Vagina (tissue), 2 donors: Measurements from ENCODE around the gene RAP2B. TPM values are rescaled to one million over a fixed set of nuclear protein-coding genes. Genes with fewer than 3 reads are reported as not detected.
"Not testable (repeated sequence)": the region's sequence is repeated elsewhere in the genome, so short reads cannot be mapped to it uniquely, and the experiment has no call there.

Source experiments
- DNase-seq, 2 donors: peaks; one replicate each; pipeline ENCODE4 v3.0.0-alpha.2; 2017; ENCODE audit errors: extremely low spot score in 2 of 2
- H3K27ac ChIP-seq: fragments of 200-600 bp; sonication (generic); one replicate; pipeline ENCODE4 v1.5.1; 2019
- H3K27me3 ChIP-seq: fragments of 200-600 bp; sonication (generic); one replicate; pipeline ENCODE4 v1.5.1; 2019
- H3K36me3 ChIP-seq, 2 donors: fragments of 200-600 bp; sonication (generic); one replicate each; pipeline ENCODE4 v1.5.1; 2017 to 2019
- H3K4me1 ChIP-seq: fragments of 200-600 bp; sonication (generic); one replicate; pipeline ENCODE4 v1.5.1; 2019
- H3K4me3 ChIP-seq, 2 donors: fragments of 200-600 bp; sonication (generic); 1 replicate in 1 of 2; 2 replicates in 1 of 2; pipeline ENCODE4 v1.5.1; 2016 to 2019
- H3K9me3 ChIP-seq: fragments of 200-600 bp; sonication (generic); one replicate; pipeline ENCODE4 v1.5.1; 2019
- POLR2A ChIP-seq, 2 donors: fragments of 450-650 bp; IDR thresholded peaks; one replicate each; pipeline ENCODE4 v1.6.1; 2017; ENCODE audit warnings: antibody characterized with exemption in 2 of 2, mild to moderate bottlenecking in 2 of 2, moderate library complexity in 2 of 2
- POLR2AphosphoS5 ChIP-seq, 2 donors: sonication (generic); formaldehyde crosslinking; IDR thresholded peaks; one replicate each; pipeline ENCODE4 v1.9.0; 2017; ENCODE audit warnings: antibody characterized with exemption in 2 of 2, mild to moderate bottlenecking in 2 of 2, low read depth in 1 of 2; ENCODE audit not compliant: insufficient read depth in 1 of 2
- intact Hi-C: fragments of 100-400 bp; cut with DNase I; formaldehyde crosslinking; loops from one replicate; pipeline ENCODE4 v1.15.1; 2023
- total RNA-seq: library from RNA; depleted of rRNA; stranded (reverse); fragments of >200 nt; gene quantifications from one replicate; pipeline ENCODE4 v1.2.3, GENCODE V29; 2016
- TF ChIP-seq, protein P1 (sequence below), 3 experiments: fragments of 450-650 bp in 2 of 3; fragments of 200-600 bp in 1 of 3; sonication (generic) in 1 of 3; IDR thresholded peaks; one replicate each; pipeline ENCODE4 v1.5.1; 2017 to 2019; ENCODE audit warnings: antibody characterized with exemption in 3 of 3, mild to moderate bottlenecking in 2 of 3, moderate library complexity in 2 of 3

RAP2B gene
- total RNA-seq, 1 donor from 2014 or later, result 16.0 TPM

GRCh38 chr3:153146191-153147053 lies 15.6 kb upstream of the RAP2B start:
- intact Hi-C loops, result no loop called here
- H3K4me1 ChIP-seq, result no peaks in the 10 kb centered on the region
- no peaks in the 10 kb centered on the region for H3K9me3 ChIP-seq

DNA sequence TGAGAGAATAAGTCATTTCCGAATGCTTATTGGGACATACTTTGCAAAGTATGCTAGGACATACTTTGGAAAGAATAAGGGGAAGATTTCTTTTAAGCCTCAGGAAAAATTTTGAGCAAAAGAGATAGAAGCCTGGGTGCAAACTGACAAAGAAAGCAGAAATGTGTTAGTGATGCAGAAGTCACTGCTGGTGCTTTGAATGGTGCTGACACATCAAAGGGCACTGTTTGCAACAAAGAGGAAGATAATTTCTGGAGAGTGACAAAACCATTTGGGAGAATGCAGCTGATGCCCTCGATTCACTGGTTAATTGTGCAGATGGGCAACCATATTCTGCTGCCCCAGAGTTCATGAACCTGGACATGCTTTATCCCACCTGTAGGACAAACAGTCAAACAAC lies 11.0 kb upstream of the RAP2B start:
- no peak for DNase-seq
- Histone ChIP-seq H3K9me3 (no peaks in the 10 kb centered on the region), H3K4me3 (no peak overlapping the region), H3K27me3 (no peaks in the 10 kb centered on the region), H3K4me1 (no peaks in the 10 kb centered on the region), H3K27ac (no peak overlapping the region), H3K36me3 (no peaks in the 10 kb centered on the region)
- intact Hi-C loops, result no loop called here
- TF ChIP-seq POLR2A (IDR thresholded peaks at IDR 0.05), result no peak
- TF ChIP-seq, protein P1, sequence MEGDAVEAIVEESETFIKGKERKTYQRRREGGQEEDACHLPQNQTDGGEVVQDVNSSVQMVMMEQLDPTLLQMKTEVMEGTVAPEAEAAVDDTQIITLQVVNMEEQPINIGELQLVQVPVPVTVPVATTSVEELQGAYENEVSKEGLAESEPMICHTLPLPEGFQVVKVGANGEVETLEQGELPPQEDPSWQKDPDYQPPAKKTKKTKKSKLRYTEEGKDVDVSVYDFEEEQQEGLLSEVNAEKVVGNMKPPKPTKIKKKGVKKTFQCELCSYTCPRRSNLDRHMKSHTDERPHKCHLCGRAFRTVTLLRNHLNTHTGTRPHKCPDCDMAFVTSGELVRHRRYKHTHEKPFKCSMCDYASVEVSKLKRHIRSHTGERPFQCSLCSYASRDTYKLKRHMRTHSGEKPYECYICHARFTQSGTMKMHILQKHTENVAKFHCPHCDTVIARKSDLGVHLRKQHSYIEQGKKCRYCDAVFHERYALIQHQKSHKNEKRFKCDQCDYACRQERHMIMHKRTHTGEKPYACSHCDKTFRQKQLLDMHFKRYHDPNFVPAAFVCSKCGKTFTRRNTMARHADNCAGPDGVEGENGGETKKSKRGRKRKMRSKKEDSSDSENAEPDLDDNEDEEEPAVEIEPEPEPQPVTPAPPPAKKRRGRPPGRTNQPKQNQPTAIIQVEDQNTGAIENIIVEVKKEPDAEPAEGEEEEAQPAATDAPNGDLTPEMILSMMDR (IDR thresholded peaks at IDR 0.05), result no peak
- no peak for TF ChIP-seq POLR2AphosphoS5 (IDR thresholded peaks at IDR 0.05; ENCODE audit: insufficient read depth in 1 of 2, low read depth in 1 of 2)

More at GRCh38 chr3:153146191-153147053, 15.6 kb upstream of the RAP2B start:
- no peaks in the 10 kb centered on the region for H3K27me3 ChIP-seq
- TF ChIP-seq, protein P1 (IDR thresholded peaks at IDR 0.05), result no peak
- TF ChIP-seq POLR2A (IDR thresholded peaks at IDR 0.05), result no peak
- TF ChIP-seq POLR2AphosphoS5 (IDR thresholded peaks at IDR 0.05; ENCODE audit: insufficient read depth in 1 of 2, low read depth in 1 of 2), result no peak
- H3K36me3 ChIP-seq, result no peaks in the 10 kb centered on the region
- DNase-seq, result no peak
- no peak overlapping the region for H3K27ac ChIP-seq
- H3K4me3 ChIP-seq, result no peak overlapping the region

DNA sequence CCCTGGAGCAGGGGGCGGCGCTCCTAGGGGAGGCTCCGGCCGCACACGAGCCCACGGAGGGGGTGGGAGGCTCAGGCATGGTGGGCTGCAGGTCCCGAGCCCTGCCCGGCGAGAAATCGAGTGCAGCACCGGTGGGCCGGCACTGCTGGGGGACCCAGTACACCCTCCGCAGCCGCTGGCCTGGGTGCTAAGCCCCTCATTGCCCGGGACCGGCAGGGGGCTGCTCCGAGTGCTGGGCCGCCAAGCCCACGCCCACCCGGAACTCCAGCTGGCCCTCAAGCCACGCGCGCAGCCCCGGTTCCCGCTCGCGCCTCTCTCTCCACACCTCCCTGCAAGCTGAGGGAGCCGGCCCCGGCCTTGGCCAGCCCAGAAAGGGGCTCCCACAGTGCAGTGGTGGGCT lies 6.2 kb upstream of the RAP2B start:
- H3K4me3 ChIP-seq, H3K9me3 ChIP-seq, H3K27ac ChIP-seq, H3K36me3 ChIP-seq, H3K27me3 ChIP-seq, intact Hi-C loops, DNase-seq: not testable (repeated sequence)
- peaks cover 10% of the 10 kb centered on the region for H3K4me1 ChIP-seq

GRCh38 chr3:153158189-153158588 lies 3.8 kb upstream of the RAP2B start:
- Histone ChIP-seq H3K36me3 (no peaks in the 10 kb centered on the region), H3K4me1 (peaks cover 10% of the 10 kb centered on the region), H3K27ac (no peak overlapping the region), H3K9me3 (no peaks in the 10 kb centered on the region), H3K27me3 (no peaks in the 10 kb centered on the region), H3K4me3 (no peak overlapping the region)
- intact Hi-C loops, result no loop called here
- no peak for TF ChIP-seq POLR2A (IDR thresholded peaks at IDR 0.05)
- TF ChIP-seq POLR2AphosphoS5 (IDR thresholded peaks at IDR 0.05; ENCODE audit: insufficient read depth in 1 of 2, low read depth in 1 of 2), result no peak
- TF ChIP-seq, protein P1 (IDR thresholded peaks at IDR 0.05), result no peak
- DNase-seq, result no peak

GRCh38 chr3:153158961-153159735 lies 2.9 kb upstream of the RAP2B start:
- no peak for DNase-seq
- TF ChIP-seq POLR2AphosphoS5 (IDR thresholded peaks at IDR 0.05; ENCODE audit: insufficient read depth in 1 of 2, low read depth in 1 of 2), result no peak
- TF ChIP-seq, protein P1 (IDR thresholded peaks at IDR 0.05), result no peak
- no peak for TF ChIP-seq POLR2A (IDR thresholded peaks at IDR 0.05)
- peak overlapping the region; percentile 92 for H3K27ac ChIP-seq

More at GRCh38 chr3:153158961-153159735, 2.9 kb upstream of the RAP2B start:
- no peaks in the 10 kb centered on the region for H3K27me3 ChIP-seq
- H3K4me3 ChIP-seq, result no peak overlapping the region
- H3K9me3 ChIP-seq, result no peaks in the 10 kb centered on the region
- intact Hi-C loops, result no loop called here
- H3K36me3 ChIP-seq, result no peaks in the 10 kb centered on the region
- H3K4me1 ChIP-seq, result peaks cover 15% of the 10 kb centered on the region
